ENCODE data around the gene CCDC57. TPM values are rescaled to one million over a fixed set of nuclear protein-coding genes. Genes with fewer than 3 reads are reported as not detected.
A peak's percentile ranks its signal among the peaks of the same experiment; 100 is the strongest.

The CCDC57 gene
- total RNA-seq, 1 experiment from 2014 or later = 31.0 TPM

DNA sequence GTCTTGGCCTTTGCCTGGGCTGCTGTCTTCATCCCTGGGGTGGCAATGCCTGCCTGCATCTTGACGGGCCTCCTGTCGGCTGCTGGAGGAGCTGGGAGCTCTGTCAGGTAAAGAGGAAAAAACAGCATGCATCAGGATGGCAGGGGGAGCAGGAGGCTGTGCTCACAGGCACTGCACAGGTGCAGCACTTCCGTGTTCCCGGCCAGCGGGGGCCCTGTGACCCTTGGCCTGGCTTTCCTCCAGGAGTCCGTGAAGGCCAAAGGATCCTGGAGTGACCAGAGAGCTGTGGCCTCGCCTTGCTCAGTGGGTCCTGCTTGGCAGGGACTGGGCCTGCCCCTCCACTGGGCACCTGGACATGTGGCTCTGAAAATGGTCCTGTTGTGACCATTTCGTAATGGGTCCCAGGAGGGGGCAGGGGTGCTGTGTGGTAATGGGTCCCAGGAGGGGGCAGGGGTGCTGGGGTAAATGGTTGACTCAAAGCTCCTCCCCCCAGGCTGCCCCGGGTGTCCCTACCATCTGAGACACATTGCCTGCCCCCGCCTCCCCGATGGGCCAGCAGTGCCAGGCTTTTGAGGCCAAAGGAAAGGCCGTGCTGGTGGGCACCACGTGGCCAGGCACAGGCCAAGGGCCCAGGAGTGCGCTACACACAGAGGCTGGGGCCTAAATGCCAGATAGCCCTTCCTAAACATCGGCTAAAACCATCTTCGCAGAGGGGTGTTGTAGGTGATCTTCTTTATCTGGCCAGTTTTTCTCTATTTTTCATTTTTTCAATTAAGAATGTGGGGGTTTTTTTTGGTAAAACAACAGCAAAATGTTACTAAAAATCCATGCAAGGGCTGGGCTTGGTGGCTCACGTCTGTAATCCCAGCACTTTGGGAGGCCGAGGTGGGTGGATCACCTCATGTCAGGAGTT, 110.6 kb downstream of the CCDC57 start:
- H3K4me3 ChIP-seq (ENCODE audit: low read depth, low read length) = no peak overlapping the region
- H3K9me3 ChIP-seq = no peaks in the 10 kb centered on the region
- H3K4me1 Mint-ChIP-seq (ENCODE audit: low read depth, unreplicated experiment) = peaks cover 39% of the 10 kb centered on the region
- peaks cover 79% of the 10 kb centered on the region for H3K4me1 ChIP-seq
- peaks cover 65% of the 10 kb centered on the region for H3K36me3 Mint-ChIP-seq (ENCODE audit: insufficient read depth, unreplicated experiment)
- H3K4me3 Mint-ChIP-seq (ENCODE audit: unreplicated experiment) = peak overlapping the region; percentile 37
- BruUV-seq (replicated peaks) = no TSS peak
- CTCF ChIA-PET = interaction anchor here (1.4 kb wide), 1 partner anchor 71 kb away, joined by 4 read pairs; the partner anchor contains the start of gene RAC3
- H3K27me3 ChIP-seq (replicated peaks; ENCODE audit: control insufficient read depth, insufficient read depth, low read length) = no peaks in the 10 kb centered on the region
- DNase-seq = peak in 1 of 2 experiments; percentile 43
- no peak for TF ChIP-seq CTCF (IDR thresholded peaks at IDR 0.05; ENCODE audit: insufficient read depth in 1 of 2, low read depth in 1 of 2, low read length in 1 of 2, severe bottlenecking in 1 of 2, unreplicated experiment in 1 of 2)
- H3K27me3 Mint-ChIP-seq (ENCODE audit: insufficient read depth, unreplicated experiment) = no peaks in the 10 kb centered on the region
- H3K9me3 Mint-ChIP-seq (ENCODE audit: unreplicated experiment) = no peaks in the 10 kb centered on the region
- POLR2A ChIA-PET = interaction anchor here (0.5 kb wide), 1 partner anchor 79 kb away, joined by 8 read pairs; the partner anchor contains the start of genes CENPX and LRRC45
- intact Hi-C loops (cut with micrococcal nuclease; ENCODE audit: unreplicated experiment) = no loop called here
- peak overlapping the region; percentile 88 for H3K27ac Mint-ChIP-seq (ENCODE audit: unreplicated experiment)
- H3K36me3 ChIP-seq (ENCODE audit: control insufficient read depth, insufficient read depth, low read length) = no peaks in the 10 kb centered on the region

GRCh38 chr17:82101301-82101715, 111.3 kb downstream of the CCDC57 start:
- Histone ChIP-seq H3K9me3 (no peaks in the 10 kb centered on the region), H3K4me3 (ENCODE audit: low read depth, low read length) (no peak overlapping the region), H3K4me1 (peaks cover 78% of the 10 kb centered on the region), H3K36me3 (ENCODE audit: control insufficient read depth, insufficient read depth, low read length) (no peaks in the 10 kb centered on the region), H3K27me3 (replicated peaks; ENCODE audit: control insufficient read depth, insufficient read depth, low read length) (no peaks in the 10 kb centered on the region)
- CTCF ChIA-PET = interaction anchor here (0.5 to 1.4 kb wide), 2 partner anchors 19 to 70 kb away, joined by 3 to 4 read pairs; partner anchors contain the start of gene RAC3
- Mint-ChIP-seq H3K4me1 (ENCODE audit: low read depth, unreplicated experiment) (peaks cover 31% of the 10 kb centered on the region), H3K27ac (ENCODE audit: unreplicated experiment) (peak overlapping the region; percentile 86), H3K9me3 (ENCODE audit: unreplicated experiment) (no peaks in the 10 kb centered on the region), H3K36me3 (ENCODE audit: insufficient read depth, unreplicated experiment) (peaks cover 65% of the 10 kb centered on the region), H3K4me3 (ENCODE audit: unreplicated experiment) (peak overlapping the region; percentile 37), H3K27me3 (ENCODE audit: insufficient read depth, unreplicated experiment) (no peaks in the 10 kb centered on the region)
- intact Hi-C loops (cut with micrococcal nuclease; ENCODE audit: unreplicated experiment) = no loop called here
- no peak for DNase-seq
- TF ChIP-seq CTCF (IDR thresholded peaks at IDR 0.05; ENCODE audit: insufficient read depth in 1 of 2, low read depth in 1 of 2, low read length in 1 of 2, severe bottlenecking in 1 of 2, unreplicated experiment in 1 of 2) = no peak
- POLR2A ChIA-PET = interaction anchor here (0.5 kb wide), 1 partner anchor 78 kb away, joined by 8 read pairs; the partner anchor contains the start of genes CENPX and LRRC45
- no TSS peak for BruUV-seq (replicated peaks)

GRCh38 chr17:82100502-82101298, 111.9 kb downstream of the CCDC57 start:
- ChIA-PET POLR2A (no interaction called here), CTCF (interaction anchor here (0.5 kb wide), 1 partner anchor 20 kb away, joined by 3 read pairs; no protein-coding TSS in a partner anchor)
- peaks cover 25% of the 10 kb centered on the region for H3K4me1 Mint-ChIP-seq (ENCODE audit: low read depth, unreplicated experiment)
- peak overlapping the region; percentile 86 for H3K27ac Mint-ChIP-seq (ENCODE audit: unreplicated experiment)
- no peak for TF ChIP-seq CTCF (IDR thresholded peaks at IDR 0.05; ENCODE audit: insufficient read depth in 1 of 2, low read depth in 1 of 2, low read length in 1 of 2, severe bottlenecking in 1 of 2, unreplicated experiment in 1 of 2)
- Histone ChIP-seq H3K4me1 (peaks cover 77% of the 10 kb centered on the region), H3K9me3 (no peaks in the 10 kb centered on the region), H3K27me3 (replicated peaks; ENCODE audit: control insufficient read depth, insufficient read depth, low read length) (no peaks in the 10 kb centered on the region), H3K36me3 (ENCODE audit: control insufficient read depth, insufficient read depth, low read length) (peaks cover 3% of the 10 kb centered on the region), H3K4me3 (ENCODE audit: low read depth, low read length) (no peak overlapping the region)
- peak overlapping the region; percentile 19 for H3K4me3 Mint-ChIP-seq (ENCODE audit: unreplicated experiment)
- DNase-seq = no peak
- intact Hi-C loops (cut with micrococcal nuclease; ENCODE audit: unreplicated experiment) = no loop called here
- no peaks in the 10 kb centered on the region for H3K9me3 Mint-ChIP-seq (ENCODE audit: unreplicated experiment)
- H3K36me3 Mint-ChIP-seq (ENCODE audit: insufficient read depth, unreplicated experiment) = peaks cover 66% of the 10 kb centered on the region
- H3K27me3 Mint-ChIP-seq (ENCODE audit: insufficient read depth, unreplicated experiment) = no peaks in the 10 kb centered on the region
- no TSS peak for BruUV-seq (replicated peaks)
